ENCODE results near the gene CERCAM.

The CERCAM gene

GRCh38 chr9:128469070-128469469 is 48.4 kb downstream of the CERCAM start:
- DNase-seq, result no peak

GRCh38 chr9:128470560-128470959 is 49.9 kb downstream of the CERCAM start:
- no peak for DNase-seq

GRCh38 chr9:128473104-128473503 is 52.4 kb downstream of the CERCAM start:
- DNase-seq, result no peak

GRCh38 chr9:128475867-128476266 is 55.2 kb downstream of the CERCAM start:
- no peak for DNase-seq

GRCh38 chr9:128479262-128479661 is 58.6 kb downstream of the CERCAM start:
- no peak for DNase-seq

- DNase-seq, result no peak
Observed at GRCh38 chr9:128481561-128481960, 60.9 kb downstream of the CERCAM start.

GRCh38 chr9:128482186-128482585 is 61.5 kb downstream of the CERCAM start:
- no peak for DNase-seq

- no peak for DNase-seq
Observed at GRCh38 chr9:128484686-128485413, 64.2 kb downstream of the CERCAM start.

- no peak for DNase-seq
Observed at GRCh38 chr9:128485414-128485855, 64.8 kb downstream of the CERCAM start.

GRCh38 chr9:128486201-128486600 is 65.5 kb downstream of the CERCAM start:
- no peak for DNase-seq

All from stimulated activated CD4-positive, alpha-beta T cell treated with anti-CD3 and anti-CD28 coated beads, Interleukin-12 subunit alpha, Interleukin-12 subunit beta, amount 100 ng/mL, for 4 hours (primary cell).